Neural progenitor cell (in vitro differentiated cells): ENCODE results near the gene UMOD. TPM values are rescaled to one million over a fixed set of nuclear protein-coding genes. Genes with fewer than 3 reads are reported as not detected.
A peak's percentile ranks its signal among the peaks of the same experiment; 100 is the strongest.

ENCODE experiments used
- DNase-seq: peaks from one replicate; pipeline ENCODE4 v3.0.0-alpha.2; 2016; ENCODE audit warnings: low spot score
- H2AFZ ChIP-seq: fragments of 200-600 bp; sonication (generic); replicated peaks from 2 replicates; pipeline ENCODE4 v1.6.1; 2016; ENCODE audit warnings: antibody characterized with exemption
- H3F3A ChIP-seq: fragments of 200-600 bp; sonication (generic); 2 replicates; pipeline ENCODE4 v1.6.1; 2016; ENCODE audit warnings: antibody characterized with exemption, low read depth
- H3K27ac ChIP-seq: fragments of 200-600 bp; sonication (generic); 2 replicates; pipeline ENCODE4 v1.5.1; 2016; ENCODE audit warnings: mild to moderate bottlenecking
- H3K27me3 ChIP-seq: fragments of 200-600 bp; sonication (generic); 2 replicates; pipeline ENCODE4 v1.6.1; 2016; ENCODE audit warnings: mild to moderate bottlenecking, moderate library complexity
- H3K36me3 ChIP-seq: fragments of 200-600 bp; sonication (generic); 2 replicates; pipeline ENCODE4 v1.5.1; 2016
- H3K4me1 ChIP-seq: fragments of 200-600 bp; sonication (generic); 2 replicates; pipeline ENCODE4 v1.6.1; 2016; ENCODE audit warnings: mixed run types
- H3K4me2 ChIP-seq: fragments of 200-600 bp; sonication (generic); 2 replicates; pipeline ENCODE4 v1.6.1; 2016
- H3K4me3 ChIP-seq: fragments of 200-600 bp; sonication (generic); 2 replicates; pipeline ENCODE4 v1.5.1; 2016
- H3K79me2 ChIP-seq: fragments of 200-600 bp; sonication (generic); 2 replicates; pipeline ENCODE4 v1.6.1; 2016; ENCODE audit warnings: low read depth
- H3K9ac ChIP-seq: fragments of 200-600 bp; sonication (generic); 2 replicates; pipeline ENCODE4 v1.6.1; 2016
- H3K9me3 ChIP-seq: fragments of 200-600 bp; sonication (generic); 2 replicates; pipeline ENCODE4 v1.5.1; 2016; ENCODE audit warnings: low read depth
- H4K20me1 ChIP-seq: fragments of 200-600 bp; sonication (generic); 2 replicates; pipeline ENCODE4 v1.6.1; 2016; ENCODE audit warnings: low read depth
- H3K27ac Mint-ChIP-seq: 3 replicates; pipeline ENCODE4 v1.8.0; 2021; ENCODE audit warnings: mixed read lengths
- H3K27me3 Mint-ChIP-seq: 2 replicates; pipeline ENCODE4 v1.8.0; 2022; ENCODE audit warnings: low read depth, mild to moderate bottlenecking, inconsistent platforms, moderate library complexity, mixed read lengths; ENCODE audit not compliant: insufficient read depth
- H3K36me3 Mint-ChIP-seq: 3 replicates; pipeline ENCODE4 v1.8.0; 2021; ENCODE audit warnings: mixed read lengths
- H3K4me1 Mint-ChIP-seq: 3 replicates; pipeline ENCODE4 v1.8.0; 2021; ENCODE audit warnings: mixed read lengths
- H3K4me3 Mint-ChIP-seq: 3 replicates; pipeline ENCODE4 v1.8.0; 2021; ENCODE audit warnings: mild to moderate bottlenecking, moderate library complexity, mixed read lengths
- H3K9me3 Mint-ChIP-seq: 3 replicates; pipeline ENCODE4 v1.8.0; 2020; ENCODE audit warnings: mixed read lengths
- CTCF ChIP-seq: fragments of 200-600 bp; sonication (generic); IDR thresholded peaks from 2 replicates; pipeline ENCODE4 v1.5.1; 2017; ENCODE audit warnings: antibody characterized with exemption, mild to moderate bottlenecking
- EZH2 ChIP-seq: fragments of 200-600 bp; sonication (generic); IDR thresholded peaks from 2 replicates; pipeline ENCODE4 v1.6.1; 2017; ENCODE audit warnings: antibody characterized with exemption, mild to moderate bottlenecking, moderate library complexity
- EZH2phosphoT487 ChIP-seq: fragments of 200-600 bp; sonication (generic); IDR thresholded peaks from 2 replicates; pipeline ENCODE4 v1.6.1; 2017; ENCODE audit warnings: antibody characterized with exemption
- total RNA-seq: library from RNA; depleted of rRNA; stranded (reverse); fragments of >200 nt; gene quantifications from 2 replicates; pipeline ENCODE4 v1.2.3, GENCODE V29; 2015; ENCODE audit warnings: low replicate concordance

UMOD gene
- total RNA-seq, 1 donor from 2014 or later, result not detected

DNA sequence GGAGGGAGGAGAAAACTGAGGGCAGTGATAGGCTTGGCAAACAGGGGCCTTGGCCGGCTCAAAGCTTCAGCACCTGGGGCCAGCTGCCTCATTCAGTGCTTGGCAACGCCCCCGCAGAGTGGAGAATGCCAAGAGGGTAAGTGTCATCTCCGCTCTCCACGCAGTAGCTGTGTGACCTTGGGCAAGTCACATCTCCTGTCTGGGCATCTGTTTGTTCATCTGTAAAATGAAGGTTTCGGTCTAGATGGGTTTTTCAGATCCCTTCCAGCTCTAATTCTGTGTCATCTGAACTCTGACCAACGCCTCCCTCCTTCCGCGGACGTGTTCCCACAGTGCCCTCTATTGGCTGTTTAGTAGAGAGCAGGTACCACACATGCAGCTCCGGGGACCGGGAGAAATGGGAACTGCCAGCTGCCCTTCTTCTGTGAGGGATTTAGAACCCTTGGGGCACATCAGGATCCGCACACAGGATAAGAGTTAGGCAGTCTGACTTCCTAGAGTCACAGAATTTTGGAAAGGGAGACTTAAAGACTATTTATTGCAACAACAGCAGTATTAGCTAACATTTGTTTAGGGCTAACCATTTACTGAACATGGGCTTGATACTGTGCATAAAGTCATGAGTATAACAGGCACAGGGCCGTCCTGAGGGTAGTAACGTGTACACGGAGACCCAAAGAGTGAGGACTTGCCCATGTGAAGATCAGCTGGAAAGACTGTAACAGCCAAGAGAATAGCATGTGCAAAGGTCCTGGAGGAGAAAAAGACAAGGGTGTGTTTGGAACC lies 52.0 kb downstream of the UMOD start:
- H4K20me1 ChIP-seq, result no peaks in the 10 kb centered on the region
- peak; percentile 79 for DNase-seq
- H3K27ac ChIP-seq, result no peak overlapping the region
- no peak overlapping the region for H3K4me3 ChIP-seq
- no peaks in the 10 kb centered on the region for H3K36me3 ChIP-seq
- Mint-ChIP-seq H3K4me1 (no peaks in the 10 kb centered on the region), H3K27me3 (peaks cover 21% of the 10 kb centered on the region), H3K27ac (no peak overlapping the region), H3K36me3 (no peaks in the 10 kb centered on the region), H3K4me3 (no peak overlapping the region), H3K9me3 (no peaks in the 10 kb centered on the region)
- TF ChIP-seq EZH2, result no peak
- no peak for TF ChIP-seq EZH2phosphoT487
- TF ChIP-seq CTCF, result peak; percentile 89
- H3K27me3 ChIP-seq, result peaks cover 10% of the 10 kb centered on the region
- H3K9ac ChIP-seq, result no peak overlapping the region
- no peak overlapping the region for H3K4me2 ChIP-seq
- H3K4me1 ChIP-seq, result no peaks in the 10 kb centered on the region
- no peaks in the 10 kb centered on the region for H3F3A ChIP-seq
- H3K9me3 ChIP-seq, result no peaks in the 10 kb centered on the region
- no peaks in the 10 kb centered on the region for H3K79me2 ChIP-seq
- peak overlapping the region; percentile 55 for H2AFZ ChIP-seq

GRCh38 chr16:20298452-20298851 lies 54.1 kb downstream of the UMOD start:
- Histone ChIP-seq H3K36me3 (no peaks in the 10 kb centered on the region), H2AFZ (no peak overlapping the region), H3K4me3 (no peak overlapping the region), H3K27me3 (peaks cover 10% of the 10 kb centered on the region), H3F3A (no peaks in the 10 kb centered on the region), H3K4me1 (no peaks in the 10 kb centered on the region), H3K27ac (no peak overlapping the region), H3K4me2 (no peak overlapping the region), H3K79me2 (no peaks in the 10 kb centered on the region), H3K9ac (no peak overlapping the region), H3K9me3 (no peaks in the 10 kb centered on the region), H4K20me1 (no peaks in the 10 kb centered on the region)
- Mint-ChIP-seq H3K4me3 (peak overlapping the region; percentile 5), H3K4me1 (no peaks in the 10 kb centered on the region), H3K9me3 (no peaks in the 10 kb centered on the region), H3K27ac (no peak overlapping the region), H3K27me3 (peaks cover 20% of the 10 kb centered on the region), H3K36me3 (no peaks in the 10 kb centered on the region)
- no peak for DNase-seq
- TF ChIP-seq EZH2 (no peak), EZH2phosphoT487 (no peak), CTCF (no peak)

DNA sequence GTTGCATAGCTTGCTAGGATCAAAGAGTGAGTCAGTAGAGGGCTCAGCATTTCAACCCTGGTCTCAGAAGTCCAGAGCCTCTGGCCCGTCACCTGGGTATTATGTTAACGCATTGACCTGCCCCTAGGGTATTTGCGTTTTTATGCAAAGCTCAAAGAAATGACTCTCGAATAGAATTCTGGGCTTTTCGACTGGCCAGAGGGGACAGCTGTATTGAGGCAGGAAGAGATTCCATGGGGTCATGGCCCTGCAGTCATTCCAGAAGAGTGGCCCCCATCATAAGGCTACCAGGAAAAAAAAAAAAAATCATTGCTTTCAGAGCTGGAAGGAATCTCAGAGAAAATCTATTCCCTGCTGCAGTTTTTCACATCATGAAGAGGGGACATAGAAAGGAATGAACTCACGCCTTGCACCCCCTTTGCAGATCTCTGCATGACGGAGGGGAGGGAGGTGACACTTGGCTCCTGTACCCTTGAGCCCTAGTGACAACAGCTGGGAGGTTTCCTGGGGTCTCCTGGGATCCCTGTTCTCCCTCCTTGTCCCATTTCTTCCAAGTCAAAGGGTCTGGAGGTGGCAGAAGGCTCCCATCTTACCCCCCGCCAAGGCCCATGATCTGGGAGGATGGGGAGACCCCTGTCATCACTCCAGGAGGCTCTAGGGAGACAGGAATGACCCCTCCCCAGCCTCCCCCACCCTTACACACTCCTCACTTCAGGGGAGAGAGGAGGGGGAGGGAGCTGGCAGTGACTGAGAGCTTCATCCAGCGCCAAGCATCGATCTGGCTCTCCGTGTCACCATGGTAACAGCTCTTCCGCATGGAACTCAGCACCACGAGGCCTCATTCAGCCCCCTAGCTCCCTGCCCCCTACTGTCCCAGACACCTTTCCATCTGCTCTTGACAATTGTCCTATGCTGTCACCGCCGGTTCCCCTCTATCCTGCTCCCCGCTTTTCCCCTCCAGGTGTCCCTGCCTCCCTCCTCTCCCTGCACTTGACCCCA lies 61.0 kb downstream of the UMOD start:
- no peaks in the 10 kb centered on the region for H3K27me3 ChIP-seq
- H3K4me2 ChIP-seq, result peak overlapping the region; percentile 31
- Mint-ChIP-seq H3K27me3 (peaks cover 5% of the 10 kb centered on the region), H3K27ac (no peak overlapping the region), H3K9me3 (no peaks in the 10 kb centered on the region), H3K36me3 (no peaks in the 10 kb centered on the region), H3K4me3 (peak overlapping the region; percentile 59), H3K4me1 (peaks cover 19% of the 10 kb centered on the region)
- H2AFZ ChIP-seq, result no peak overlapping the region
- no peaks in the 10 kb centered on the region for H3K79me2 ChIP-seq
- DNase-seq, result peak; percentile 37
- H4K20me1 ChIP-seq, result peaks cover 3% of the 10 kb centered on the region
- H3K9ac ChIP-seq, result no peak overlapping the region
- no peak overlapping the region for H3K4me3 ChIP-seq
- H3K4me1 ChIP-seq, result no peaks in the 10 kb centered on the region
- H3K36me3 ChIP-seq, result no peaks in the 10 kb centered on the region
- no peak for TF ChIP-seq EZH2phosphoT487
- TF ChIP-seq CTCF, result no peak
- no peak for TF ChIP-seq EZH2
- no peaks in the 10 kb centered on the region for H3F3A ChIP-seq
- H3K27ac ChIP-seq, result no peak overlapping the region
- H3K9me3 ChIP-seq, result no peaks in the 10 kb centered on the region
